Measurements from ENCODE around the gene STOML1.
"Not testable (repeated sequence)": the region's sequence is repeated elsewhere in the genome, so short reads cannot be mapped to it uniquely, and the experiment has no call there.

The STOML1 gene

DNA sequence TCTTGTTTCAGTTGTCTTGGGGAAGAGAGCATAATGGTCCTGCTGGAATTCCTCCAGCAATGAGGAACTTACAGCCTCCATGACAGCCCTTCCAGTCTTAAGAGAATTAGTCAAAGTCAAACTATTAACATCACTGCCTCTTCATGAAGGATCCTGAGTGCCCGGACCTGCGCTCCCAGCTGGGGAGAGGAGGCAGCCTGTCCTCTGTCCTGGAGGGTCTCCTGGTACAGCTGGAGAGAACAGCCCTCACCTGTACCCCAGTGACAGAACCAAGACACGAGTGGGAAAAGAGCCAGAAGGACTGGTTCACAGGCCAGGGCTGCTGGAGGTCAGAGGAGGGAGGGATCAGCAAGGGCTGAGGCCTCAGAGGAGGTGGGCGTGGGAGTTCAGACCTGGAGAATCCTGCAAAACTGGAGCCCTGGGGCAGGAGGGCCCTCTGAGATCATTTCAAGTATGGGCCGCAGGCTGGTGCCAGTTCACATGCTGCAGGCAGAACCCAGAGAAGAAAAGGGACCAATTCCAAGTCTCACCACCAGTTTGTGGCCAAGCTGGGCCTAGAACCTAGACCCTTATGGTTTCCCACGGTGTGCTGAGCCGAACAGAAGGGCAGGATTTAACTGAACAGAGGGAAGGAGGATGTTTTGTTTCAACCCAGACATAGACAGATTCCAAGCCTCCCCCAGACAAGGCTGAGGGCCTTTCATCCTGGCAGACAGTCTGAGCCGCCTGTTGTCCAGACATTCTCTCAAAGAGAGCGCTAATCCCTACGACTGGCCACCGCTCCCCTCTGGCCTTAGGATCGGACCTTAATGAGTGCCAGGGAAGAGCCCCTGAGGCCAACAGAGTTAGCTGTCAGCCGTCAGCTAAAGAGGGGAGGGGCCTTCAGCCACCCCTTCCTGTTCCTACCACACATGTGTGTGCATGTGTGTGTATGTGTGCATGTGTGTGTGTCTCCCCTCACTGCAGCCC is 47.6 kb downstream of the STOML1 start:
- DNase-seq: no peak

DNA sequence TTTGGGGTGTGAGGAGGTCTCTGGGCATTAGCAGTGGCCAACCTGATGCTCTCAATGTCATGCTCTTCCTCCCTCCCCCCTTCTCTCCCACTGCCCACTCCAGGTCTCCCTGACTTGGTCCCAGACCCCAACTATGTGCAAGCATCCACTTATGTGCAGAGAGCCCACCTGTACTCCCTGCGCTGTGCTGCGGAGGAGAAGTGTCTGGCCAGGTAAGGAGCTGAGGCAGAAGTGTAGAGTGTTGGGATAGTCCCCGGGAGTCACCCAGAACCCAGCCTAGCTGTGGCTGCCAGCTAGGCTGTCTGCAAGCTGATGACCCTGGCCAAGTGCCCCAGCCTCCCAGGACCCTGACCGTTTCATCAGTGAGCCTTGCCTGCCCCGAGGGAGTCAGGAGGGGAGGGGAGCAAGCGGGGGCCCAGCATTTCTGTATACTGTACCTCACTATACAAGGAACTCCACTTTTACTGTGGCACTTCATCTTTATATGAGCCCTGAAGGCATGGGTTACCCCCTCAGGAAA is 49.3 kb downstream of the STOML1 start:
- DNase-seq: no peak

DNA sequence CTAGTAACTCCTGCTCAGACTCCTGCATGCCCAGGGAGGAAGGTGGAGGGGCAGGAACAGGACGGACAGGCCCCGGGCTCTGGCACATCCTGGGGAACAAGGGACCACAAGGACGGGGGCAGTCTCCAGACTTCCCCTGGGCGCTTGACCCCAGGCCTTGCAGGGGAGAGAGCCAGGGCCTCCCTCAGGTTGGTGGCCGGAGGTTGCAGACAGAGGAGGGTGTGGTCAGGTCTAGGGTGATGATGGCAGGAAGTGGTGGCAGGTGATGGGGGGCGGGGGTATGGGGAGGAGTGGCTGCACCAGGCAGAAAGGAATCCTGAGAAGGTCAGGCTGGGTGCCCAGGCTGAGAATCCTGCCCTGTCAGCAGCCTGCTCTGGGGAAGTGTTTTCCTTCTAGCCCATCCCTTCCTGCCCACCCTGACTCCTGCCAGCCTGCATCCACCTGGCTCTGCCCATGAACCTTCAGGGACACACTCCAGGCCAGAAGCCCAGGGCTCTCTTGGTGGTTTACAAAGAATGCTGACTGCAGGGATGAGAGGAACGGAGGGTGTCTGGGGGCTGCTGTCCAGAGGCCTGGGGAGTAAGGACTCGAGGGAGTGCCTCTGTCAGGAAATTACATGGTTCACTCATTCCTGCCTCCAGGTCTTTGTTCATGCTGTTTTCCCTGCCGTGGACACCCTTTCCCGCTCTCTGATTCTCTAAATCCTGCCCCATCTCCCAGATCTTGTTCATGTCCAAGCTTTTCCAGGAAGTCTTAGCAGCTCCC is 50.0 kb downstream of the STOML1 start:
- DNase-seq: no peak

DNA sequence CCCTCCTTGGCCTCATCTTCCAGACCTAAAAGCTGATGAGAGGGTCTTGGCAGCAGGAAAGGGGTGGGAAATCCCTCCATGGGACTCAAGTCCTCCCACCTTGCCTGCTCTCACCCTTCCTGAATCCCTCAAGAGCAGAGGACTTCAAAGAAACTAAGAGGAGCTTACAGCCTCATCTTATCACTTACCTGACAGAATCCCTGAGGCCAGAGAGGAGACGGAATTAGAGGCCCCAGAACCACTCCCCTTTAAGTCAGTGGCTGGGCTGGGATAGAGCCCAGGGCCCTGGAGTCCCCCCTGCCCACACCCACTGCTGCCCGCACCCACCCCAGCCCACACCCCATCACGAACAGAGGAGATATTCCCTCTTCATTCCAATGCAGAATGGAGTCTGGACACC is 50.6 kb downstream of the STOML1 start:
- no peak for DNase-seq

DNA sequence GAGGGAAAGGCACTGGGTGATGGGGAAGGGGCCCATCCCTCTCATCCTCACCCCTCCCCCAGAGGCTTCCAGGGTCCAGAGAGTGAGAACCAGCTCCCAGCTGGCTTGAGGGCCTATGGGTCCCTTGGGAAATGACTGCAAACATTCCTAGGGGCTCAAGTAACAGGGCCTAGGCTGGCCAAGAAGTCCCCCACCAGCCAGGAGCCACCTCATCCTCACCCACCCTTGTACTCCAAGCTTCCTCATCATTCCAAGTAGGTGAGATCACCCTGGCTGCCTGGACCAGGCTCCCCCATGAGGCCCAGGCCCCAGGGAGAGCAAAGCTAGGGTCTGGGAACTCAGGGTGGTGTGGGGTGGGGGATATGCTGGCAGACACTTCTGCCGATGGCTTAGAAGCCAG is 51.1 kb downstream of the STOML1 start:
- no peak for DNase-seq

DNA sequence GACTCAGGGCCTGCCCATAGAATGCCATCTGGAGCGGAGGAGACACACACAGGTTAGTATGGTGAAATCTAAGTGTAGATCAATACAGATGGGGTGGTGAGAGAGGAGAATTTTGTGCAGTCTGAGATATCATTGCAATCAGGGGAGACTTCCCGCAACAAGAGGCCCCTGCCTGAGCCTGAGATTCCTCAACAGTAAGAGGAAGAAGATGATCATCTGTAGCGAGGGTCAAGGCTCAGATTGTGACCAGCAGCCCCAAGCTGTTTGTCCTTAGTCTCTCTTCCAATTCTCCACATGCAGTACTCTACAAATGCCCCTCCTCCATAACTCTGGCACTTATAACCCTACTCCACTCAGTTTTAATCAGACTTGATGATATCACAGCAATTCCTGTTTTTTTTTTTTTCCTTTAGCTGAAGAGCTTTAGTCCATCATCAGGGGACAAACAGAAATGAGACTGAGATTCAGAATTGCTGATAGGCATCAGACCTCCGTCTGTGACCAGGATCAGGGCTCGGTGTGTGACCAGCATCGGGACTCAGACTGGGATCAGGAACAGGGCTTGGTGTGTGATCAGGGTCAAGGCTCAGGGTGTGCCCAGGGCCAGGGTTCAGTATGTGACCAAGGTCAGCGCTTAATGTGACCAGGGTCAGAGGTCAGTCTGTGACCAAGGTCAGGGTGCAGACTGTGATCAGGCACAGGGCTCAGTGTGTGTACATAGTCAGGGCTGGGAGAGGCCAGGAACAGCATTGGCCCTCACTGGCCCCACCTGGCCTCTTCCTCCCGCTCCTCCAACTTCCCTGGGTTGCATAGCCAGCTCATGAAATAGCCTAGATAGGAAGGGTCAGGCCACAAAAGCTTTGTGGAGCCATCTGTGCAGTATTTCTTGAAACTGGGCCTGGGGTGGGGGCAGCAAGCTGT is 51.8 kb downstream of the STOML1 start:
- no peak for DNase-seq

DNA sequence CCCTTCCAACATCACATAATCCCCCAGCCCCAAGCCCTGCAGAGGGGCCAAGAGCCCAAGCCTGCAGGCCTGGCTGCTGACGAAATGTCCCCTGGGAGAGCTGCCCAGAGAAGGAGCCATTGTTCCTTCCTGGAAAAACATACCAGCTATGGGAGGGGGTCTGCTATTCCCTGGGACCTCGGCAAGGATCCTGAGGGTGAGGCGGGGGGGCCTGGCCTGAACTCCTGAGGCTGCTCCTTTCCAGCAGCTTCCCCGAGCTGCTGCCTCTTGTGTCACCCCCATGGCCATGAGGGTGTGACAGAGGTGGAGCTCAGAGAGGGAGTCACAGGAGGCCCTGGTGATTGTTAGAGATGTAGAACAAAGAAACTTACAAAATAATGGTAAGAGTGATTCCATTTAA is 53.0 kb downstream of the STOML1 start:
- no peak for DNase-seq

DNA sequence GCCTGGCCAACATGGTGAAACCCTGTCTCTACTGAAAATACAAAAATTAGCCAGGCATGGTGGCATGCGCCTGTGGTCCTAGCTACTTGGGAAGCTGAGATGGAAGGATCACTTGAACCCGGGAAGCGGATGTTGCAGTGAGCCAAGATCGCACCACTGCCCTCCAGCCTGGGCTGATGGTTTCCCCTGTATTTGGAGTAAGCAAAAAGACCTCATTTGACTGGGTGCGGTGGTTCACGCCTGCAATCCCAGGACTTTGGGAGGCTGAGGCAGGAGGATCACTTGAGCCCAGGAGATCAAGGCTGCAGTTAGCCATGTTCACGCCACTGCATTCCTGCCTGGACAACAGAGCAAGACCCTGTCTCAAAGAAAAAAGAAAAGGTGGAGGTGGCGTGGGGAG is 53.6 kb downstream of the STOML1 start:
- not testable (repeated sequence) for DNase-seq

DNA sequence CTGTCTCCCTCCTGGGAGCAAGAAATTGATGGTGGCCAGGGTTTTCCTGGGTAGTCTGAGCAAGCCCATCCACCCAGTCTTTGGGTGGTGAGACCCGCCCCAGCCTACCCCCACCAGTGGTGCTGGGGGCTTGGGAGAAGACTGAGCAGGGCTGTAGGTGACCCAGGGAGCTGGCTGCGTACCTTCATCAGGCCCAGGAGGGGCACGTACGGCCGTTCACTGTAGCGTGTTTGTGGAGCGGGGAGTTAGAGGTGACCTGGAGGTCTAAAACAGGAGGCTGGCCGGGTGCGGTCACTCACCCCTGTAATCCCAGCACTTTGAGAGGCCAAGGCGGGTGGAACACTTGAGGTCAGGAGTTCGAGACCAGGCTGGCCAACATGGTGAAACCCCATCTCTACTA is 54.4 kb downstream of the STOML1 start:
- DNase-seq: no peak

DNA sequence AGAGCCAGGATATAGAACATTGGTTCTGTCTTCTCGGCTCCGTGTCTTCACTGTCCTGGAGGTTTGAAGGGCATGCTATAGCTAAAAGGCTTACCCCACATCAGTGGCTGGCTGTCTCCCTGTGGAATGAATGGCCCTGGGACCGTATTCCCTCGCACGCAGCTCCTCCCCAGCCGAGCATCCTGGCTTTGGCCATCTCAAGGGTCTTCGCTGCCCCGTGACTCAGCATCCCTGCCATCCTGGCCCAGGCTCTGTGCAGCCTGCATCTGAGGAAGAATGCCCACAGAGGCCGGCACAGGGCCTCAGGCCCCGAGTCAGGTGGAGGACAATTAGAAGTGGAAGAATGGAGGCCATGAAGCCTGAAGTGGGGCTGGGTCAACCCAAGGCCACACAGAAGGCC is 54.8 kb downstream of the STOML1 start:
- DNase-seq: no peak

DNA sequence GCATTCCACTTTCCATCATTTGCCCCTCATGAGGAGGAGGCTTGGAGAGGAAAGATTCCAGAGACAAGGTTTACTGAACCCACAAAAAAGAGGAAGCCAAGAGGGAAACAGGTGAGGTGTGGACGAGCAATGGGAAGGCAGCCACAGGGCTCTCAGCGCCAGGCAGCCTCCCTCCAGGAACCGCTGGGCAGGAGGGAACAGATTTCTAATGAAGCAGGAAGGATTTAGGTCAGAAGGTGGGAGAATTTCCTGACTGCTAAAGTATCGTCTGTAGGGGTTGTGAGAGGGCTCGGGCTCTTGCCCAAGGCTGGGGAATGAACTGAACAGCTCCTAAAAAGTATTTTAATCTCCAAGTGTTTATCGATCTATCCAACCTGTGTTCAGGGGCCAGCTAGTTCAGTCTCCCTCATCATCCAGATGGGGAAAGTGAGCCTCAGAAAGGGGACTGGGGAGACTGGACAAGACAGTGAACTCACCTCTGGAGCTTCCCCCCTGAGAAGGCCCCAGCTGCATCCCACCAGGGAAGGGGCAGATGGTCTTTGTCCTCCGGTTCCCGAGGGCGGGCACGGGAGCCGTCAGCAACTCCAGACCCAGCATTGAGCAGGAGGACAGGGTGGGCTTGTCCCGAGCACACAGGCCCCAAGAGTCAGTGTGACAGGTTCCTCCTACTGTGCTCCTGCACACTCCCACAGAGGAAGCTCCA is 55.4 kb downstream of the STOML1 start:
- DNase-seq: no peak

DNA sequence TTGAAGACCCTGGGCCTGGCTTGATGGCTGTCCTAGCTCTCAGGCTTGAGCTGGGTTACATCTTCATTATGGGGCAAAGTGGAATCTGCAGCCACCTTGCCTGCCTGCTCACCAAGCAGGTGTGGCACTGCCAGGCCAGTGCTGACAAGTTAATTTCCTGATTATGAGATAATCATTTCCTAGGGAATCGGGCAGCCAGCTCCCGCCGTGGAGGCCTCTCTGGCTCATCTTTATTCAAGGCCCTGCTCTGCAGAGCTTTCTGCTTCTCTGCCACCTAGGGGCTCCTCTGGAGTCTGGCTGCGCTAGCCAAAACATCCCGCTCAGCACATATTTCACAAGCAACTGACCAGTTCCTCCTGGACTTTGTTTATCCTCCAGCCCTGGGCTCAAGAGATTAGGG is 55.9 kb downstream of the STOML1 start:
- DNase-seq: no peak

DNA sequence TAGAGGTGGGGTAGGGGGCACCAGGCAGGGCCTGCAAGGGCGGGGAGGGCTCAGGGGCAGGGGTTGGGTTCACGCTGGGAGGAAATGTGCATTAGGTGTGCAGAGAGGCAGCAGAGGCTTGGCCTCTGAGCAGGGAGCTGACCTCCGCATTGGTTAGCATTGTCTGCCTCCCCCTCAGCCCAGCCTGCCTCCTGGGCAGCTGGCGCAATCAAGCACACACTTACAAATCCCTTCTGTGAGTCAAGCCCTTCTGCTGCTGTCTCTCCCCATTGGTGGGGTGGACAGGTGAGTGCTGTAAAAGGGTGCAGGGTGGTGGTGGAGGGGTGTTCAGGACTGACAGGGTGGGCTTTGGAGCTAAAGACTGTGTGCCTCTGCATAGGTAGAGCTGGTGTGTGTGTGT is 56.5 kb downstream of the STOML1 start:
- no peak for DNase-seq

DNA sequence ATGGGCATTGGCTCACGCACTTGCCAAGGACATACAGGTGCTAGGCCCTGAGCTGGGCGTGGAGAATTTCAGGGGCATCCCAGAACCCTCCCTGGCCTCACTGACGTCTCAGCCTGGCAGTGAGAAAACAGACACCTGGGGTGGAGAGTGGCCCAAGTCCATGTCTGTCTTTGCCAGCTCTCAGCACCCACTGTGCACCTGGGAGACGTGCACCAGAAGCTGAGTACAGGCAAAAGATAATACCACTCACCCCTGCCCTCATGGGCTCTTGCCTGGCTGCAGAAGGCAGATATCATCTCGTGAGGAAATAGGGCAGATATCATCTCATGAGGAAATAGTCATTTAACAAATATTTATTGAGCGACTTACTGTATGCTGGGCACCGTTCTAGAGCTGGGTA is 57.8 kb downstream of the STOML1 start:
- DNase-seq: no peak

DNA sequence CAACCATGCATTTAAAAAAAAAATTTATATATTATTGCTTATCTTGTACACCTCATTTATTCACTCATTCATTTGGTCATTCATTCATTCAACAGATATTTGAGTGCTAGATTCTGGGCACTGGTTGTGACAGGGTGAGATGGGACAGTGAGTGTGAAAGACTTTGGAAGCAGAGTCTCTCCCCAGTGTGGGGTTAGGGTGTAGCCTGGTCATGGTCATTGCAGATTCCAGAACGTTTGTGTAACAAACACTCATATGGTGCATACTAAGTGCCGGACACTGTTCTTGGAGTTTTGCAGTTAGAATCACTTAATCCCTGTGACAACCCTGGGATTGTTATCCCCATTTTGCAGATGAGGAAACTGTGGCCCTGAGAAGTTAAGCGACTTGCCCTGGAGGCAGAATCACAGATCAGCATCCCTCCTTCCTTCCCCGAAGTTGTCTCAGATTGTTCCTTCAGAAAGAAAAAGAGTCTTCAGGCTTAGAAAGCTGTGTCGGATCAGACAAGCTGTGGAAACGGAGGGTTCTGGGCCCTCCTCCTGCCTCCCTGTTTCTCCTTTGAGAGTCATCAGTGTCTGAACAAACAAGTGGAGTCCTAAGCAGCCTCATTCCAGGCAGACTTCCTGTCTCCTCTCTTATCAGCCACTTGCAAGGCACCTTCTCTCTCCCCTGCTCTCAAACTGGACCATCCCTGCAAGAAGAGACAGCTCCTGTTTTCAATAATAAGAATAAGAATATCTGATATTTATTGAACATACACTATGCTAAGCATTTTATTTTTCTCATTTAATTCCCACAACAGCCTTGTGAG is 59.5 kb downstream of the STOML1 start:
- no peak for DNase-seq

DNA sequence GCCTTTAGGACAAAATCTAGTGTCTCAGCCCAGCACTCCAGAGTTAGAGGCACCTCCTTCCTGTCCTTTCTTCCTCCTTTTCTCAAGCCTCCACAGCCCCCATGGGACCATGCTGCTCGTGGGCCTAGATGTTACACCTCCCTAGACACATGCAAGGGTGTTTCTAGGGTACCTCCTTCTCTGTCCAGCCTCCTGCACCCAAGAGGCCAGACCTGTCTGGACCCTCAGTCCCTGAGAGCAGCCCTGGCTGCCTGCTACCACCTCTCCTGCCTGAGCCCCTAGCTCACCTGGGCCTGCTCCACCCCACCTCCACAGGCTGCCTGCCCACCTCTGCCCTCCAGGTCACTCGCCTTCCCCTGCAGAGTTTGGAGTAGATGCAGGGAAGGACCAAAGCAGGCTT is 60.7 kb downstream of the STOML1 start:
- DNase-seq: no peak

DNA sequence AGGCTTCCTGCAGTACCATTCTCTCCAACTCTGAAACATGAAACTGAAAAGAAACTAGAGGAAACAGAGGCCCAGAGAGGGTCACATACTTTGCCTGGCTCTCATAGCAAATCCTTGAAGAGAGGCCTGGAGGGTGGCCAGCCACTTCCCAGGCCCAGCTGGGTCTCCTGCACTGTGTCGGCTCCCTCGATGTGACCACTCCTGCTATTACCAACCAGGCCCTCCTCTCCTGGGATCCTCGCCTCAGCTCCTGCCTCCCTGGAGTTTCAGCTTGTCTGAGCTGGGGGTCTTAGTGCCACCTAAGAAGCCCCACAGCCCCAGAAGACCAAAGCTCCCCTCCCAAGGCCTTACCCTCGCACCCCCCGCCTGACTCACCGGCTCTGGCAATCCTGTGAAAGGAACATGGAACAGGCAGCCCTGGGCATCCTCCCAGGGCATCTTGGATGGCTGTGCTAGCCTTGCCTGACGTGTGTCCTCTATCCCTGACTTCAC is 61.3 kb downstream of the STOML1 start:
- DNase-seq: no peak

DNA sequence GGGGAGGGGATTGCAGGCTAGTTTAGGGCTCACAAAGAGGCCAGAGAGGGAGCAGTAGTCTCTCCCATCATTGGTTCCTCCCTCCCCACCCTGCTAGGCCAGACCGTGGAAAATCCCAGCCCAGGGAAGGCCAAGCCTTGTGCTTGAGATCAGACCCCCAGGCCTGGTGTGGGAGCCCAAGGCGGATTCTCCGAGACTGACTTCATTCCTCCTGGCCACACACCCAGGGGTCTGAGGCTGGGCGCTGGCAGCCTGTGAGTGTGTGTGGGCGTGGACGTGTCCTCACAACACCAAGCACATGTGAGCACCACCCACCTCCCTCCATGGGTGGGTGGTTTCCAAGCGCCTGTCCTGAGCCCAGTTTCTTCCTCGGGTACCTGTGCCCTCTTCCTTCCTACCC is 61.7 kb downstream of the STOML1 start:
- no peak for DNase-seq

DNA sequence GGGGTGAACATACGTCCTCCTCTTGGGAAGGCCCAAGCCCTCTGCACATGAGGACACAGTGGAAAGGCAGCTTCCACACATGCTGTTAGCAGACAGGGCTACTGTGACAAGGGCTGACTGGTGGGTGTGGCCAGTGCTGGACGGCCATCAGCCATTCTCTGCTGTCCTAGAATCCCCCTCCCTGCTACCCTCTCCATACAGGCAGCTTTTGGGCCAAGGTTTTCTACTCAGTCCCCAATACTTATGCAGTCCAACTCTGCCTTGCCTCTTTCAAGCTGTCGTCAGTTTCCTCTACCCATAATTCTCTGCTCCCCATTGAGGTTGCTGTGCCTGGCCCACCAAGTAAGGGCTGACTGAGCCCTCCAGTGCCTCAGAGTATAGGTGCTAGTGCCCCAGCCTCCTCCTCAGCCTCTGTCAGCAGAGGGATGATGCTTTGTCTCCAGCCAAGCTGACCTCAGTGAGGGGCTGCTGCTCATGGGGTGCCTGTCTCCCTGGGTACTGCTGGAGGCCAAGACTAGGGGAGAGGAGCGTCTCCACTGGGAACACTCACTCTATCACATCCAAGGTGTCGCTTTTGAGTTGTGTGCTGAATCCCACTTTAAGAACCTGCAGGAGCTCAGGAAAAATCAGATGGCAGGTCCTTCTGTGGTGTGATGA is 63.0 kb downstream of the STOML1 start:
- DNase-seq: no peak

Data from NCI-H1048 (cell line).